HepG2 (cell line): Measurements from ENCODE around the gene INSR. TPM values are rescaled to one million over a fixed set of nuclear protein-coding genes. Genes with fewer than 3 reads are reported as not detected.

Experiments
- ATAC-seq: fragments of 200-7000 bp; cut with Tn5 transposase; 3 replicates; pipeline ENCODE4 v1.9.1; 2020; ENCODE audit warnings: mild to moderate bottlenecking, moderate library complexity
- BruUV-seq: library from RNA; stranded (reverse); fragments of 400-500 nt; replicated peaks from 2 replicates; lab custom pipeline; 2021; lab: Mats Ljungman, UMichigan
- CTCF ChIA-PET: fragments of 300-600 bp; formaldehyde crosslinking; extraction: SDS; loops from one replicate; lab custom pipeline; 2021; ENCODE audit warnings: low total read pairs, inconsistent platforms, low intra/inter-chr PET ratio; lab: Yijun Ruan, JAX
- POLR2A ChIA-PET: fragments of 350-600 bp; sonication (Branson Sonifier 250); formaldehyde crosslinking; loops from one replicate; lab custom pipeline; 2020; ENCODE audit warnings: antibody characterized with exemption, inconsistent platforms; lab: Yijun Ruan, JAX
- DNase-seq: peaks from one replicate; pipeline ENCODE4 v3.0.0-alpha.2; 2015; ENCODE audit warnings: low spot score
- FAIRE-seq: peaks from 3 replicates; lab custom pipeline; 2011; peaks lifted over from hg19 to GRCh38; lab: Jason Lieb, UNC
- H2AFZ ChIP-seq: one replicate; pipeline ENCODE4 v1.6.1; 2011; ENCODE audit warnings: low read length, inconsistent platforms
- H3K27ac ChIP-seq: fragments of 300-600 bp; 3 replicates; pipeline ENCODE4 v1.8.0; 2011; ENCODE audit warnings: mixed run types, mild to moderate bottlenecking, mixed read lengths, low read length, inconsistent platforms; ENCODE audit not compliant: insufficient read depth; ENCODE audit errors: extremely low read length
- H3K27me3 ChIP-seq, 2 experiments: fragments of 200-600 bp in 1 of 2; 2 replicates in 1 of 2; 3 replicates in 1 of 2; pipeline versions ENCODE4 v1.6.0 to v1.8.0; 2011; ENCODE audit warnings: low read length in 2 of 2, mild to moderate bottlenecking in 2 of 2, moderate library complexity in 2 of 2, inconsistent platforms in 1 of 2; ENCODE audit not compliant: insufficient read depth in 2 of 2, control insufficient read depth in 1 of 2
- H3K36me3 ChIP-seq, 2 experiments: fragments of 200-600 bp in 1 of 2; replicated peaks in 1 of 2; 2 replicates in 1 of 2; 3 replicates in 1 of 2; pipeline versions ENCODE4 v1.5.1 to v1.8.0; 2011; ENCODE audit warnings: low read length in 2 of 2, inconsistent platforms in 1 of 2; ENCODE audit not compliant: insufficient read depth in 2 of 2, control insufficient read depth in 1 of 2
- H3K4me1 ChIP-seq: 2 replicates; pipeline ENCODE4 v1.5.1; 2012; ENCODE audit warnings: low read length, inconsistent platforms; ENCODE audit not compliant: insufficient read depth
- H3K4me2 ChIP-seq: 2 replicates; pipeline ENCODE4 v1.6.0; 2011; ENCODE audit warnings: low read depth, low read length, inconsistent platforms
- H3K4me3 ChIP-seq, 3 experiments: fragments of 200-600 bp in 1 of 3; sonication (generic), shearing (Covaris generic) in 1 of 3; replicated peaks in 1 of 3; 2 replicates each; pipeline ENCODE4 v1.5.1; 2011 to 2016; ENCODE audit warnings: low read length in 3 of 3, inconsistent platforms in 2 of 3, low read depth in 2 of 3, mild to moderate bottlenecking in 2 of 3, control low read depth in 1 of 3, mixed read lengths in 1 of 3; ENCODE audit not compliant: insufficient read depth in 1 of 3
- H3K79me2 ChIP-seq: one replicate; pipeline ENCODE4 v1.6.1; 2011; ENCODE audit warnings: low read length, inconsistent platforms; ENCODE audit not compliant: insufficient read depth
- H3K9ac ChIP-seq: 2 replicates; pipeline ENCODE4 v1.6.0; 2011; ENCODE audit warnings: mild to moderate bottlenecking, low read depth, low read length, inconsistent platforms; ENCODE audit not compliant: insufficient read depth
- H3K9me3 ChIP-seq: 2 replicates; pipeline ENCODE4 v1.5.1; 2012; ENCODE audit warnings: mild to moderate bottlenecking, low read length
- H4K20me1 ChIP-seq: 2 replicates; pipeline ENCODE4 v1.6.0; 2011; ENCODE audit warnings: inconsistent platforms, mild to moderate bottlenecking, low read length, moderate library complexity; ENCODE audit not compliant: insufficient read depth
- ARID2 ChIP-seq: sonication (generic); formaldehyde crosslinking; IDR thresholded peaks from 2 replicates; pipeline ENCODE4 v1.8.1; 2022; ENCODE audit warnings: mild to moderate bottlenecking, missing genetic modification reagents, borderline replicate concordance
- ARNTL ChIP-seq: sonication (generic); formaldehyde crosslinking; IDR thresholded peaks from 2 replicates; pipeline ENCODE4 v1.4.0; 2020; ENCODE audit warnings: mild to moderate bottlenecking, missing genetic modification reagents
- ATF2 ChIP-seq: sonication (generic); formaldehyde crosslinking; IDR thresholded peaks from 2 replicates; pipeline ENCODE4 v1.4.0; 2020; ENCODE audit warnings: missing genetic modification reagents
- GLI4 ChIP-seq: sonication (generic); formaldehyde crosslinking; IDR thresholded peaks from 2 replicates; pipeline ENCODE4 v1.5.1; 2020; ENCODE audit warnings: missing genetic modification reagents, mild to moderate bottlenecking, moderate library complexity, borderline replicate concordance
- MLLT10 ChIP-seq: sonication (generic); formaldehyde crosslinking; IDR thresholded peaks from 2 replicates; pipeline ENCODE4 v1.4.0; 2020; ENCODE audit warnings: missing genetic modification reagents
- MXI1 ChIP-seq: IDR thresholded peaks from 3 replicates; pipeline ENCODE4 v1.6.1; 2012; ENCODE audit warnings: low read depth, low read length, inconsistent platforms, borderline replicate concordance
- NBN ChIP-seq: fragments of 450-650 bp; conservative IDR thresholded peaks from 2 replicates; pipeline ENCODE4 v1.6.1; 2017
- SAP130 ChIP-seq: IDR thresholded peaks from 2 replicates; pipeline ENCODE4 v1.6.1; 2016; ENCODE audit warnings: low read depth
- SP4 ChIP-seq: sonication (generic); formaldehyde crosslinking; IDR thresholded peaks from 2 replicates; pipeline ENCODE4 v1.8.1; 2023; ENCODE audit warnings: mild to moderate bottlenecking, missing genetic modification reagents
- ZBTB7A ChIP-seq: sonication (generic); formaldehyde crosslinking; IDR thresholded peaks from 2 replicates; pipeline ENCODE4 v1.8.0; 2022; ENCODE audit warnings: mild to moderate bottlenecking, missing genetic modification reagents
- ZMYM3 ChIP-seq: sonication (generic); formaldehyde crosslinking; IDR thresholded peaks from 2 replicates; pipeline ENCODE4 v1.5.1; 2020; ENCODE audit warnings: mild to moderate bottlenecking, missing genetic modification reagents
- ZNF253 ChIP-seq: sonication (generic); formaldehyde crosslinking; IDR thresholded peaks from 2 replicates; pipeline ENCODE4 v1.8.0; 2022; ENCODE audit warnings: mild to moderate bottlenecking, missing genetic modification reagents, borderline replicate concordance
- ZNF264 ChIP-seq: sonication (generic); formaldehyde crosslinking; IDR thresholded peaks from 2 replicates; pipeline ENCODE4 v1.4.0; 2020; ENCODE audit warnings: missing genetic modification reagents
- ZNF33A ChIP-seq: sonication (generic); formaldehyde crosslinking; IDR thresholded peaks from 2 replicates; pipeline ENCODE4 v1.5.1; 2020; ENCODE audit warnings: missing genetic modification reagents, mild to moderate bottlenecking, moderate library complexity, borderline replicate concordance
- ZNF580 ChIP-seq: IDR thresholded peaks from 2 replicates; pipeline ENCODE4 v1.6.1; 2016; ENCODE audit warnings: low read depth, borderline replicate concordance
- ZNF614 ChIP-seq: IDR thresholded peaks from 2 replicates; pipeline ENCODE4 v1.6.1; 2018; ENCODE audit warnings: missing biosample characterization, missing genetic modification reagents, inconsistent platforms, borderline replicate concordance
- ZNF660 ChIP-seq: sonication (generic); formaldehyde crosslinking; IDR thresholded peaks from 2 replicates; pipeline ENCODE4 v1.5.1; 2020; ENCODE audit warnings: mild to moderate bottlenecking, low read depth, missing genetic modification reagents, borderline replicate concordance
- ZNF7 ChIP-seq: IDR thresholded peaks from 2 replicates; pipeline ENCODE4 v1.6.1; 2016; ENCODE audit warnings: missing biosample characterization, missing genetic modification reagents
- ZNF747 ChIP-seq: sonication (generic); formaldehyde crosslinking; IDR thresholded peaks from 2 replicates; pipeline ENCODE4 v1.8.1; 2023; ENCODE audit warnings: missing genetic modification reagents, mild to moderate bottlenecking, borderline replicate concordance
- ZNF761 ChIP-seq: sonication (generic); formaldehyde crosslinking; conservative IDR thresholded peaks from 2 replicates; pipeline ENCODE4 v1.4.0; 2020; ENCODE audit warnings: mild to moderate bottlenecking, missing genetic modification reagents
- ZSCAN30 ChIP-seq: sonication (generic); formaldehyde crosslinking; IDR thresholded peaks from 2 replicates; pipeline ENCODE4 v1.5.0; 2020; ENCODE audit warnings: mild to moderate bottlenecking, missing genetic modification reagents
- WGBS: methylation state at CpG from one replicate; pipeline ENCODE4 v1.1.6; 2017; ENCODE audit warnings: low lambda C conversion rate; 5-methylcytosine and 5-hydroxymethylcytosine counted together
- in situ Hi-C: cut with HindIII; loops from 2 replicates; pipeline ENCODE4 v1.10.0; 2017; ENCODE audit warnings: low pct_unique_long_range_greater_than_20kb; ENCODE audit not compliant: extremely low pct_ligation_motif_present
- intact Hi-C: fragments of 100-400 bp; cut with micrococcal nuclease; formaldehyde crosslinking; loops from one replicate; pipeline ENCODE4 v1.10.0; 2022; ENCODE audit not compliant: unreplicated experiment
- polyA plus RNA-seq, 8 experiments: library from polyadenylated mRNA; depleted of rRNA in 3 of 8; stranded (reverse) in 7 of 8; unstranded in 1 of 8; fragments of >200 nt; fragmentation: Illumina TruSeq in 4 of 8; extraction: Trizol in 4 of 8; gene quantifications; 2 replicates each; pipeline versions ENCODE4 v1.2.1 to v1.2.3, GENCODE V29; 2011 to 2016; ENCODE audit warnings: low read depth in 4 of 8, missing spikeins in 1 of 8, mixed read lengths in 1 of 8; ENCODE audit not compliant: insufficient read depth in 1 of 8
- total RNA-seq, 5 experiments: library from RNA; depleted of rRNA; stranded (reverse); fragments of >200 nt; fragmentation: Illumina TruSeq; extraction: Trizol; gene quantifications; 2 replicates each; pipeline ENCODE4 v1.2.3, GENCODE V29; 2016; ENCODE audit warnings: low read depth in 1 of 5
- TF ChIP-seq, protein P1 (sequence below): sonication (generic); formaldehyde crosslinking; IDR thresholded peaks from 2 replicates; pipeline ENCODE4 v1.4.0; 2020; ENCODE audit warnings: mild to moderate bottlenecking, low read depth, missing genetic modification reagents

Gene INSR
- total and polyA plus RNA-seq, 2 of the 13 experiments (the other 11 are each of a cell fraction or from before 2014, with no cell fraction given): 24.2 to 29.8 TPM

DNA sequence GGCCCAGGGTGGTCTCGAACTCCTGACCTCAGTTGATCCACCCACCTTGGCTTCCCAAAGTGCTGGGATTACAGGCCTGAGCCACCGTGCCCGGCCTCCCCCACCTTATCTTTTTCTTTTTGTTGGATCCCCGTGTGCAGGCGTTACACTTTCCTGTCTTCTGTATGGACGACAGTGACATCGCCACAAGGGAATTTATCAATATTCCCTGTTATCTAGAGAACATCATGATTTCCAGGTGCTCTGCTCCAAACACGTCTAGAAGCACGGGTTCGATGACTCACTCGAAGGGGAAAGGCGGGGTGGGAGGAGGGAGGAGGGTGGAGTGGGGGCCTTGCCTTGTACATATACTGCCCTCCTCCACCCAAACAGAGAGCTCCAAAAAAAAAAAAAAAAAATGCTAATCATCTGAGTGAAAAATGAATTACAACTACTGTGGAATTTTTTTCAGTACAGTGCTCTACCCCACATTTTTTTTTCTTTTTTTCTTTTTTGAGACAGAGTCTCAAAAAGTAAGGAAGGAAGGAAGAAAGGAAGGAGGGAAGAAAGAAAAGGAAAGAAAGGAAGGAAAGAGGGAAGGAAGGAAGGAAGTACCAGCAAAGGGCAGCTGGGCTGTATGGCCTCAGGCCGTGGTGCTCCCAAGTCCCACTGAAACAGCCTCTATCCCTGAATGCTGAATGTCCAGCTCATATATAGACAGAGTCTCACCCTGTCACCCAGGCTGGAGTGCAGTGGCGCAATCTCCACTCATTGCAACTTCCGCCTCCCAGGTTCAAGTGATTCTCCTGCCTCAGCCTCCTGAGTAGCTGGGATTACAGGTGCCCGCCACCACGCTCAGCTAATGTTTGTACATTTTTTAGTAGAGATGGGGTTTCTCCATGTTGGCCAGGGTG lies 36.8 kb downstream of the INSR start:
- H3K4me2 ChIP-seq: no peak overlapping the region
- BruUV-seq: no TSS peak
- H3K27ac ChIP-seq: no peak overlapping the region
- intact Hi-C loops: no loop called here
- CTCF ChIA-PET: no interaction called here
- POLR2A ChIA-PET: interaction anchor here (0.7 to 1.9 kb wide), 2 partner anchors 37 to 79 kb away, joined by 4 to 5 read pairs; partner anchors contain the start of gene INSR
- no peaks in the 10 kb centered on the region for H3K27me3 ChIP-seq
- peaks cover 31% of the 10 kb centered on the region; the same call in 1 of the 2 replicates for H4K20me1 ChIP-seq
- H3K36me3 ChIP-seq: peaks cover under 1 to 15% of the 10 kb centered on the region in 2 experiments; a peak in 3 of 5 replicates
- H3K9ac ChIP-seq: no peak overlapping the region
- no peak; the same call in 2 of the 3 replicates for ATAC-seq
- no peak for FAIRE-seq
- H3K9me3 ChIP-seq: no peaks in the 10 kb centered on the region
- WGBS: 78% methylated on average over 17 of the region's 17 CpGs
- H2AFZ ChIP-seq: no peak overlapping the region
- in situ Hi-C loops: no loop called here
- peak; percentile 68 for DNase-seq
- peaks cover 38% of the 10 kb centered on the region for H3K79me2 ChIP-seq
- peaks cover 10% of the 10 kb centered on the region for H3K4me1 ChIP-seq
- H3K4me3 ChIP-seq: no peak overlapping the region
- TF ChIP-seq ZSCAN30 (CRISPR knock-in tag) (no peak), ZNF7 (no peak), ATF2 (peak; percentile 51; the same call in 1 of the 2 replicates), ZNF253 (no peak), ZNF264 (CRISPR knock-in tag) (no peak), ZNF660 (CRISPR knock-in tag) (no peak), ZNF580 (CRISPR knock-in tag) (no peak), ZNF33A (CRISPR knock-in tag) (no peak), ZNF747 (CRISPR knock-in tag) (no peak), ZNF761 (CRISPR knock-in tag) (no peak), MLLT10 (CRISPR knock-in tag) (no peak), GLI4 (CRISPR knock-in tag) (no peak), ZBTB7A (CRISPR knock-in tag) (no peak), SP4 (CRISPR knock-in tag) (no peak), NBN (no peak), ZMYM3 (CRISPR knock-in tag) (0 out of 2 replicates have a peak, but pooled peaks have one; percentile 32), ZNF614 (CRISPR knock-in tag) (no peak), ARID2 (CRISPR knock-in tag) (no peak), ARNTL (CRISPR knock-in tag) (no peak), MXI1 (no peak), SAP130 (CRISPR knock-in tag) (no peak)
- TF ChIP-seq, protein P1, sequence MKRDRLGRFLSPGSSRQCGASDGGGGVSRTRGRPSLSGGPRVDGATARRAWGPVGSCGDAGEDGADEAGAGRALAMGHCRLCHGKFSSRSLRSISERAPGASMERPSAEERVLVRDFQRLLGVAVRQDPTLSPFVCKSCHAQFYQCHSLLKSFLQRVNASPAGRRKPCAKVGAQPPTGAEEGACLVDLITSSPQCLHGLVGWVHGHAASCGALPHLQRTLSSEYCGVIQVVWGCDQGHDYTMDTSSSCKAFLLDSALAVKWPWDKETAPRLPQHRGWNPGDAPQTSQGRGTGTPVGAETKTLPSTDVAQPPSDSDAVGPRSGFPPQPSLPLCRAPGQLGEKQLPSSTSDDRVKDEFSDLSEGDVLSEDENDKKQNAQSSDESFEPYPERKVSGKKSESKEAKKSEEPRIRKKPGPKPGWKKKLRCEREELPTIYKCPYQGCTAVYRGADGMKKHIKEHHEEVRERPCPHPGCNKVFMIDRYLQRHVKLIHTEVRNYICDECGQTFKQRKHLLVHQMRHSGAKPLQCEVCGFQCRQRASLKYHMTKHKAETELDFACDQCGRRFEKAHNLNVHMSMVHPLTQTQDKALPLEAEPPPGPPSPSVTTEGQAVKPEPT (CRISPR knock-in tag): no peak
